Naive thymus-derived CD4-positive, alpha-beta T cell (primary cell): ENCODE data around the gene ZNF76. TPM values are rescaled to one million over a fixed set of nuclear protein-coding genes. Genes with fewer than 3 reads are reported as not detected.

Experiments
- ATAC-seq: fragments of 150-1000 bp; cut with Tn5 transposase; 2 replicates; pipeline ENCODE4 v1.10.0; 2021; ENCODE audit warnings: mild to moderate bottlenecking, moderate library complexity
- CTCF ChIA-PET: fragments of 350-600 bp; sonication (Branson Sonifier 250); formaldehyde crosslinking; loops from one replicate; lab custom pipeline; 2021; ENCODE audit warnings: antibody characterized with exemption; lab: Charles Lee
- POLR2A ChIA-PET: fragments of 350-600 bp; sonication (Branson Sonifier 250); formaldehyde crosslinking; loops from one replicate; lab custom pipeline; 2021; ENCODE audit warnings: antibody characterized with exemption, inconsistent platforms; lab: Charles Lee
- DNase-seq, 9 donors: peaks; one replicate each; pipeline versions ENCODE4 v3.0.0 to v3.0.0-alpha.2; 2020 to 2022; ENCODE audit warnings: mixed read lengths in 1 of 9
- H3K27ac ChIP-seq: one replicate; pipeline ENCODE4 v1.7.0; 2013; ENCODE audit warnings: mild to moderate bottlenecking, low read depth, low read length, moderate library complexity
- H3K27me3 ChIP-seq, 2 donors: one replicate each; pipeline ENCODE4 v1.7.0; 2013; ENCODE audit warnings: low read length in 2 of 2, mild to moderate bottlenecking in 2 of 2, moderate library complexity in 2 of 2; ENCODE audit not compliant: control insufficient read depth in 2 of 2, insufficient read depth in 2 of 2
- H3K36me3 ChIP-seq, 3 experiments: 1 replicate in 2 of 3; 2 replicates in 1 of 3; pipeline ENCODE4 v1.7.0; 2013; ENCODE audit warnings: low read length in 3 of 3, mild to moderate bottlenecking in 3 of 3, moderate library complexity in 1 of 3; ENCODE audit not compliant: insufficient read depth in 3 of 3, control insufficient read depth in 2 of 3
- H3K4me1 ChIP-seq, 2 donors: one replicate each; pipeline ENCODE4 v1.7.0; 2013; ENCODE audit warnings: low read length in 2 of 2, mild to moderate bottlenecking in 2 of 2, moderate library complexity in 1 of 2; ENCODE audit not compliant: control insufficient read depth in 2 of 2, insufficient read depth in 2 of 2
- H3K4me3 ChIP-seq: 2 replicates; pipeline ENCODE4 v1.7.0; 2013; ENCODE audit warnings: mild to moderate bottlenecking, low read length
- H3K9me3 ChIP-seq, 3 experiments: 1 replicate in 2 of 3; 2 replicates in 1 of 3; pipeline ENCODE4 v1.7.0; 2013; ENCODE audit warnings: low read length in 3 of 3; ENCODE audit not compliant: control insufficient read depth in 2 of 3
- H3K27ac Mint-ChIP-seq, 9 donors: one replicate each; pipeline ENCODE4 v1.8.0; 2020 to 2022; ENCODE audit warnings: mixed read lengths in 9 of 9, mild to moderate bottlenecking in 8 of 9, moderate library complexity in 5 of 9, inconsistent platforms in 2 of 9
- H3K27me3 Mint-ChIP-seq, 5 donors: one replicate each; pipeline ENCODE4 v1.8.0; 2021 to 2022; ENCODE audit warnings: mixed read lengths in 5 of 5, mild to moderate bottlenecking in 1 of 5
- H3K36me3 Mint-ChIP-seq, 5 donors: one replicate each; pipeline ENCODE4 v1.8.0; 2020 to 2022; ENCODE audit warnings: mixed read lengths in 5 of 5, mild to moderate bottlenecking in 3 of 5, inconsistent platforms in 1 of 5
- H3K4me1 Mint-ChIP-seq, 7 donors: one replicate each; pipeline ENCODE4 v1.8.0; 2020 to 2022; ENCODE audit warnings: mixed read lengths in 7 of 7, mild to moderate bottlenecking in 3 of 7, inconsistent platforms in 1 of 7
- H3K4me3 Mint-ChIP-seq, 10 donors: one replicate each; pipeline ENCODE4 v1.8.0; 2020 to 2022; ENCODE audit warnings: mild to moderate bottlenecking in 10 of 10, mixed read lengths in 10 of 10, moderate library complexity in 6 of 10, inconsistent platforms in 2 of 10
- H3K9me3 Mint-ChIP-seq, 11 donors: one replicate each; pipeline ENCODE4 v1.8.0; 2020 to 2022; ENCODE audit warnings: mixed read lengths in 11 of 11, mild to moderate bottlenecking in 4 of 11, inconsistent platforms in 1 of 11, moderate library complexity in 1 of 11
- intact Hi-C, 2 donors: fragments of 100-400 bp; cut with micrococcal nuclease; formaldehyde crosslinking; loops; one replicate each; pipeline ENCODE4 v1.15.1; 2023
- polyA plus RNA-seq, 2 donors: library from polyadenylated mRNA; unstranded; fragments of 300-500 nt; fragmentation: Illumina TruSeq; gene quantifications; one replicate each; pipeline ENCODE4 v1.2.3, GENCODE V29; 2021
- total RNA-seq, 6 experiments: library from RNA in 5 of 6; stranded (reverse) in 5 of 6; gene quantifications; 1 replicate in 5 of 6; 2 replicates in 1 of 6; pipeline ENCODE4 v1.2.3 and lab custom pipeline; 2021 to 2026

Gene ZNF76
- total and polyA plus RNA-seq, 7 experiments from 2014 or later = 20.6 to 110 (median 76.1) TPM

DNA sequence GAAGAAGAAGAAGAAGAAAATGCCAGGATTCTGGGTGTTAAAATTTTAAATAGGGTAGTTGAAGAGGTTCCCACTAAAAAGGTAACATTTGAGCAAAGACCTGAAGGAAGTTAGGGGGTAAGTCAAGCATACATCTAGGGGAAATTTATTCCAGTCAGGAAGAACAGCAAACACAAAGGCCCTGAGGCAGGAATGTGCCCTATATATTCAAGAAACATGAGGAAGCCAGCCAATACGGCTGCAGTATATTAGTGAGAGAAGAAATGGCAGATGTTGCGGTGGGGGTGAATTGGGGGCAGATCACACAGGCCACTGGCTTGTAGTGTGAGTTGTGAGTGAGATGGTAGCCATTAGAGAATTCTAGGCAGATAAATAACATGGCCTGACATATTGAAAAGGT lies 6.0 kb downstream of the ZNF76 start:
- CTCF ChIA-PET = interaction anchor here (0.8 to 0.9 kb wide), 2 partner anchors 29 to 183 kb away, joined by 3 to 10 read pairs; no protein-coding TSS in a partner anchor
- H3K27ac ChIP-seq = no peak overlapping the region
- Mint-ChIP-seq H3K4me3 (no peak overlapping the region), H3K4me1 (peaks cover 36 to 69% (median 57%) of the 10 kb centered on the region in 7 donors), H3K36me3 (peaks cover 0 to 14% (median 8%) of the 10 kb centered on the region in 5 donors), H3K27me3 (no peaks in the 10 kb centered on the region), H3K27ac (peak overlapping the region in 1 of 9 donors; percentile 15), H3K9me3 (no peaks in the 10 kb centered on the region)
- DNase-seq (no peak), ATAC-seq (no peak)
- no peaks in the 10 kb centered on the region for H3K9me3 ChIP-seq
- H3K27me3 ChIP-seq = no peaks in the 10 kb centered on the region
- H3K4me3 ChIP-seq = no peak overlapping the region
- intact Hi-C loops = no loop called here
- H3K36me3 ChIP-seq = no peaks in the 10 kb centered on the region
- POLR2A ChIA-PET = no interaction called here
- peaks cover 2 to 4% of the 10 kb centered on the region in 2 donors for H3K4me1 ChIP-seq

DNA sequence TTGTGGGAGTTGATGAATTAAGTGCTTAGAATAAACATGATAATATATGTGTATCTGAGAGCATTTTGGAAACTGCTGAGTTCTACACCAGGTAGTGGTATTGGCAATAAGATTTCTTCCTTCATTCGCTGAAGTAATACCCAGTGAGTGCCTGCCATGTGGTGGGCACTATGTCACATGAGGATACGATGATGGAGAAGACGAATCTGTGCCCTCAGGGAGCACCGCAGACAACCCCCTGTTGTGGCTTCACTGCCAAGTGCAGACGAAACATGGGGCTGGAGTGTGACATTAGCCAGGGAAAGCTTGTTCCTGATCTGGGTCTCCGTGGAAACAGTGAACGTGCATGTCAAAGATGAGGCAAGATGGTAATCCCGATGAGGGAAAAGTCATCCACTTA lies 7.9 kb downstream of the ZNF76 start:
- Mint-ChIP-seq H3K4me1 (peaks cover 21 to 54% (median 39%) of the 10 kb centered on the region in 7 donors), H3K27me3 (no peaks in the 10 kb centered on the region), H3K27ac (peak overlapping the region in 1 of 9 donors; percentile 30), H3K4me3 (no peak overlapping the region), H3K9me3 (no peaks in the 10 kb centered on the region), H3K36me3 (peaks cover 0 to 17% (median 11%) of the 10 kb centered on the region in 5 donors)
- H3K4me3 ChIP-seq = no peak overlapping the region
- CTCF ChIA-PET = interaction anchor here (1.8 kb wide), 1 partner anchor 27 kb away, joined by 4 read pairs; no protein-coding TSS in a partner anchor
- no peaks in the 10 kb centered on the region for H3K4me1 ChIP-seq
- no peaks in the 10 kb centered on the region for H3K36me3 ChIP-seq
- POLR2A ChIA-PET = no interaction called here
- ATAC-seq = no peak
- no peaks in the 10 kb centered on the region for H3K9me3 ChIP-seq
- no peaks in the 10 kb centered on the region for H3K27me3 ChIP-seq
- intact Hi-C loops = no loop called here
- no peak overlapping the region for H3K27ac ChIP-seq
- DNase-seq = no peak

DNA sequence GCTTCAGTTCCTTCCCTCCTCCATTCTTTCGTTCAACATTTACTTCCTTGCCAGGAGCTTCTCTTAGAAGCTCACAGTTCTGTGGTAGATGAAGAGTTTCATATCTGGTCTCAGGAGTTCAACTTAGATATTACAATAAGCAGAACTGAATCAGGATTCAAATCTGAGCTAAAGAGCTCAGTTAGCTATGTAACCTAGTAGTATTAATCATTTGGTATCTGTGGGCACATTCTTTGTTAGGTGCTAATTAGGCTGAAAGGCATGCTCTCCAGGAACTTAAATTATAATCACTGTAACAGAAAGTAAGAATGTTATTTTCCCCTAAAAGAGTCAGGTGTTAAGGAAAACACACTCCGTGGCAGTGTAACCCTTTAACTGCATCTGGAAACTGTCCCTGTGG lies 8.4 kb downstream of the ZNF76 start:
- no peaks in the 10 kb centered on the region for H3K9me3 ChIP-seq
- ChIA-PET POLR2A (interaction anchor here (1.2 kb wide), 1 partner anchor 12 kb away, joined by 3 read pairs; no protein-coding TSS in a partner anchor), CTCF (interaction anchor here (1.8 kb wide), 1 partner anchor 28 kb away, joined by 4 read pairs; no protein-coding TSS in a partner anchor)
- Mint-ChIP-seq H3K27me3 (no peaks in the 10 kb centered on the region), H3K4me3 (no peak overlapping the region), H3K9me3 (no peaks in the 10 kb centered on the region), H3K4me1 (peaks cover 17 to 50% (median 34%) of the 10 kb centered on the region in 7 donors), H3K27ac (peak overlapping the region in 1 of 9 donors; percentile 30), H3K36me3 (peaks cover 0 to 15% (median 11%) of the 10 kb centered on the region in 5 donors)
- H3K4me1 ChIP-seq = no peaks in the 10 kb centered on the region
- intact Hi-C loops = no loop called here
- no peak overlapping the region for H3K4me3 ChIP-seq
- no peak for ATAC-seq
- no peaks in the 10 kb centered on the region for H3K27me3 ChIP-seq
- no peak overlapping the region for H3K27ac ChIP-seq
- DNase-seq = no peak
- H3K36me3 ChIP-seq = no peaks in the 10 kb centered on the region

DNA sequence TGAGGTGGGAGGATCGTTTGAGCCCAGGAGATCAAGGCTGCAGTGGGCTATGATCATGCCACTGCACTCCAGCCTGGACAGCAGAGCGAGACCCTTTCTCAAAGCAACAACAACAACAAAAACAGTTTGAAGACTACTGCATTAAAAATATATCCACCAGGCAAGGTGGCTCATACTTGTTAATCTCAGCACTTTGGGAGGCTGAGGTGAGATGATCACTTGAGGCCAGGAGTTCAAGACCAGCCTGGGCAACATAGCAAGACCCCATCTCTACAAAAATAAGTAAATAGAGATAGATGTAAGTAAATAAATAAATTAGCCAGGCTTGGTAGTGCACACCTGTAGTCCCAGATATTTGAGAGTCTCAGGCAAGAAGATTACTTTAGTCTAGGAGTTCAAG lies 12.5 kb downstream of the ZNF76 start:
- ATAC-seq (no peak), DNase-seq (no peak)
- ChIA-PET POLR2A (no interaction called here), CTCF (no interaction called here)
- Mint-ChIP-seq H3K9me3 (no peaks in the 10 kb centered on the region), H3K4me3 (no peak overlapping the region), H3K36me3 (peaks cover 0 to 14% (median 8%) of the 10 kb centered on the region in 5 donors), H3K27me3 (no peaks in the 10 kb centered on the region), H3K27ac (no peak overlapping the region), H3K4me1 (peaks cover 3 to 42% (median 24%) of the 10 kb centered on the region in 7 donors)
- intact Hi-C loops = no loop called here
- Histone ChIP-seq H3K27me3 (no peaks in the 10 kb centered on the region), H3K27ac (no peak overlapping the region), H3K4me1 (no peaks in the 10 kb centered on the region), H3K36me3 (no peaks in the 10 kb centered on the region), H3K4me3 (no peak overlapping the region), H3K9me3 (no peaks in the 10 kb centered on the region)

DNA sequence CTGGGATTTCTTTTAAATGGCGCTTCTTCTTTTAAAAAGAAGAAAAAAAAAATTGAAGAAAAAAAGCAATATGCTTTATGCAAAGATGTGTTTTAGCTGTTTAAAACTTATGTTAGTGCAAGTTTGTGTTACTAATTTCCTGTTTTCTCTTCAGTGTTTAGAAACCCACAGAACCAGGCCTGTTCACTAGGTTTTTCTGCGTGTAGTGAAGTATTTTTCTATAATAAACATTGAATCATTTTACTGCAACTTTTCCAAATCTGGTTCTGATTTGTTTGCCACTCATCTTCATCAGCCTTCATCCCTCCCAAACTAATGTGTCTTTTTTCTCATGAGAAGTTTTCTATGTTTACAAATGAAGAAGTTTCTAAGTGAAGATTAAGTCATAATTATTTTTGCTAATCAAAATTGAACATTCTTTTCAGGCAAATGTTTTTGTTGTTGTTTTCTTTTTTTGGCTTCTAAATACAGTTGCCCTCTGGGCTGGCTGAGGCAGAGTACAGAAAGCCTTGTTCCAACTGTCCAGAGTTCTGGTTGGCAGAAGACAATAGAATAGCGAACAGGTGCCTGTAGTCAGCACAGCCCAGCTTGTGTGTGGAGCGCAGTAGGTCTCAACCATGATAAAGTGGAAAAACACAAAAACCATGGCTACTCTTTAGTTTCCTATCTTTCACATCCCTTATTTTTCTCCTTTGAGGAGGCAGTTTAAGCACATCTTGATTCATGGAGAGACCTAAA lies 14.5 kb downstream of the ZNF76 start:
- Mint-ChIP-seq H3K27me3 (no peaks in the 10 kb centered on the region), H3K27ac (peak overlapping the region in 5 of 9 donors; percentile 17 to 66 (median 57)), H3K4me1 (peaks cover 0 to 41% (median 22%) of the 10 kb centered on the region in 7 donors), H3K4me3 (no peak overlapping the region), H3K36me3 (peaks cover 0 to 11% (median 3%) of the 10 kb centered on the region in 5 donors), H3K9me3 (no peaks in the 10 kb centered on the region)
- no peak for ATAC-seq
- CTCF ChIA-PET = interaction anchor here (0.6 kb wide), 1 partner anchor 91 kb away, joined by 4 read pairs; no protein-coding TSS in a partner anchor
- no peaks in the 10 kb centered on the region for H3K36me3 ChIP-seq
- intact Hi-C loops = no loop called here
- POLR2A ChIA-PET = no interaction called here
- no peak overlapping the region for H3K4me3 ChIP-seq
- no peak overlapping the region for H3K27ac ChIP-seq
- no peaks in the 10 kb centered on the region for H3K27me3 ChIP-seq
- no peaks in the 10 kb centered on the region for H3K9me3 ChIP-seq
- H3K4me1 ChIP-seq = no peaks in the 10 kb centered on the region
- DNase-seq = no peak

DNA sequence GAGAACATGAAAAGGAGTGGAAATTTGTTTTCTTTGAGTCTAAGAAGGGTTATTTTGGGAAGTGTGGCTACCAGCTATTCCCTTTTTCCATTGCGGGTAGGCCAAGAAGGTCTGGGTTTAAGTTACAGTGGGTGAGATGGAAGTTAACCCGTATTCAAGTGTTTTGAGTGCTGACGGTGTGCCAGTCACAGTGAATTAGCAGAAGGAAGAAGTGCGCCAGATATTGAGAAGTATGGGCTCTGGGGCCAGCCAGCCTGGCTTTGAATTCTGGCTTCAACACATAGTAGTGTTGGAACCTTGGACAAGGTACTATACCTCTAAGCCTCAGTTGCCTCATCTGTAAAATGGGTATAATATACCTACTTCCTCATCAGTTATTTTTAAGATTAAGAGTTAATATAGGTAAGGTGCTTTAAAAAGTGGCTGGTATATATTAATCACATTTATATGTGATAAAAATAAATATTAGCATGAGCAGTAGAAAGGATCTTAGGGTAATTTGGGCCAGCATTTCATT lies 16.3 kb downstream of the ZNF76 start:
- no peaks in the 10 kb centered on the region for H3K9me3 ChIP-seq
- CTCF ChIA-PET = no interaction called here
- intact Hi-C loops = no loop called here
- no peak overlapping the region for H3K27ac ChIP-seq
- no peak for ATAC-seq
- peak overlapping the region in 4 of 9 donors; percentile 2 to 56 (median 32) for H3K27ac Mint-ChIP-seq
- H3K36me3 Mint-ChIP-seq = peaks cover 0 to 8% (median 0%) of the 10 kb centered on the region in 5 donors
- H3K4me1 ChIP-seq = no peaks in the 10 kb centered on the region
- H3K27me3 Mint-ChIP-seq = no peaks in the 10 kb centered on the region
- peaks cover 0 to 32% (median 19%) of the 10 kb centered on the region in 7 donors for H3K4me1 Mint-ChIP-seq
- H3K36me3 ChIP-seq = peaks cover 0 to under 1% (median 0%) of the 10 kb centered on the region in 3 experiments
- H3K4me3 Mint-ChIP-seq = no peak overlapping the region
- no peaks in the 10 kb centered on the region for H3K9me3 Mint-ChIP-seq
- H3K27me3 ChIP-seq = no peaks in the 10 kb centered on the region
- no peak for DNase-seq
- POLR2A ChIA-PET = no interaction called here
- H3K4me3 ChIP-seq = no peak overlapping the region
